Neural cell (in vitro differentiated cells): ENCODE data around the gene EGLN1. TPM values are rescaled to one million over a fixed set of nuclear protein-coding genes. Genes with fewer than 3 reads are reported as not detected.

Experiments used
- H2AFZ ChIP-seq: fragments of 200-600, 300-800 bp; sonication (generic), shearing (Covaris generic); 2 replicates; pipeline ENCODE4 v1.6.0; 2014; ENCODE audit warnings: low read depth, mild to moderate bottlenecking, antibody characterized with exemption, low read length, moderate library complexity
- H3F3A ChIP-seq: fragments of 200-600 bp; shearing (Covaris generic); 2 replicates; pipeline ENCODE4 v1.6.1; 2016; ENCODE audit warnings: mild to moderate bottlenecking, moderate library complexity, mixed read lengths, antibody characterized with exemption, low read length; ENCODE audit not compliant: insufficient read depth, poor library complexity, severe bottlenecking
- H3K27ac ChIP-seq: fragments of 200-600, 300-800 bp; sonication (generic), shearing (Covaris generic); 2 replicates; pipeline ENCODE4 v1.5.1; 2014; ENCODE audit warnings: mild to moderate bottlenecking, low read length, moderate library complexity
- H3K27me3 ChIP-seq: fragments of 300-800, 200-600 bp; sonication (generic), shearing (Covaris generic); 2 replicates; pipeline ENCODE4 v1.6.0; 2014; ENCODE audit warnings: mild to moderate bottlenecking, low read depth, low read length, moderate library complexity; ENCODE audit not compliant: insufficient read depth
- H3K36me3 ChIP-seq: fragments of 300-800, 200-600 bp; sonication (generic), shearing (Covaris generic); 2 replicates; pipeline ENCODE4 v1.5.1; 2014; ENCODE audit warnings: mild to moderate bottlenecking, antibody characterized with exemption, low read length, moderate library complexity; ENCODE audit not compliant: insufficient read depth
- H3K4me2 ChIP-seq: fragments of 300-800, 200-600 bp; sonication (generic), shearing (Covaris generic); 2 replicates; pipeline ENCODE4 v1.6.0; 2014; ENCODE audit warnings: mild to moderate bottlenecking, low read length
- H3K4me3 ChIP-seq: fragments of 300-800, 200-600 bp; sonication (generic), shearing (Covaris generic); 2 replicates; pipeline ENCODE4 v1.5.1; 2014; ENCODE audit warnings: mild to moderate bottlenecking, low read length, moderate library complexity
- H3K79me2 ChIP-seq: fragments of 200-600 bp; shearing (Covaris generic); replicated peaks from 2 replicates; pipeline ENCODE4 v1.6.0; 2014; ENCODE audit warnings: mild to moderate bottlenecking, low read length, moderate library complexity; ENCODE audit not compliant: insufficient read depth
- H3K9ac ChIP-seq: fragments of 300-800, 200-600 bp; sonication (generic), shearing (Covaris generic); 2 replicates; pipeline ENCODE4 v1.6.1; 2016; ENCODE audit warnings: mild to moderate bottlenecking, low read length, mixed read lengths
- H3K9me2 ChIP-seq: fragments of 200-600 bp; shearing (Covaris generic); 2 replicates; pipeline ENCODE4 v1.6.1; 2016; ENCODE audit warnings: mild to moderate bottlenecking, low read length, mixed read lengths; ENCODE audit not compliant: insufficient read depth
- H3K9me3 ChIP-seq: fragments of 200-600, 300-800 bp; sonication (generic), shearing (Covaris generic); 2 replicates; pipeline ENCODE4 v1.6.1; 2016; ENCODE audit warnings: mild to moderate bottlenecking, mixed run types, low read length, moderate library complexity, mixed read lengths
- H4K20me1 ChIP-seq: fragments of 200-600 bp; shearing (Covaris generic); 2 replicates; pipeline ENCODE4 v1.6.1; 2016; ENCODE audit warnings: mild to moderate bottlenecking, mixed run types; ENCODE audit not compliant: insufficient read depth
- EP300 ChIP-seq: fragments of 450-650 bp; conservative IDR thresholded peaks from 2 replicates; pipeline ENCODE4 v1.6.1; 2014; ENCODE audit warnings: antibody characterized with exemption, mild to moderate bottlenecking, moderate library complexity; ENCODE audit not compliant: poor library complexity, severe bottlenecking
- EZH2 ChIP-seq: fragments of 200-600, 300-800 bp; shearing (Covaris generic), sonication (generic); IDR thresholded peaks from 2 replicates; pipeline ENCODE4 v1.6.1; 2014; ENCODE audit warnings: antibody characterized with exemption, low read length, borderline replicate concordance, mild to moderate bottlenecking; ENCODE audit not compliant: insufficient read depth, poor library complexity, severe bottlenecking
- MXI1 ChIP-seq: fragments of 450-650 bp; conservative IDR thresholded peaks from 2 replicates; pipeline ENCODE4 v1.6.1; 2014; ENCODE audit warnings: antibody characterized with exemption, mild to moderate bottlenecking; ENCODE audit not compliant: poor library complexity, severe bottlenecking
- POLR2AphosphoS5 ChIP-seq: IDR thresholded peaks from 2 replicates; pipeline ENCODE4 v1.6.1; 2012
- RAD21 ChIP-seq: fragments of 450-650 bp; conservative IDR thresholded peaks from 2 replicates; pipeline ENCODE4 v1.6.1; 2014; ENCODE audit warnings: antibody characterized with exemption, mild to moderate bottlenecking, moderate library complexity
- SMC3 ChIP-seq: fragments of 450-650 bp; conservative IDR thresholded peaks from 2 replicates; pipeline ENCODE4 v1.6.1; 2014; ENCODE audit warnings: antibody characterized with exemption, mild to moderate bottlenecking, moderate library complexity; ENCODE audit not compliant: poor library complexity
- TAF1 ChIP-seq: IDR thresholded peaks from 2 replicates; pipeline ENCODE4 v1.6.1; 2012; ENCODE audit warnings: low read depth
- polyA plus RNA-seq: library from polyadenylated mRNA; depleted of rRNA; stranded (reverse); fragments of >200 nt; gene quantifications from 2 replicates; pipeline ENCODE4 v1.2.3, GENCODE V29; 2014
- TF ChIP-seq, protein P1 (sequence below): fragments of 450-650 bp; IDR thresholded peaks from 2 replicates; pipeline ENCODE4 v1.5.1; 2014; ENCODE audit warnings: antibody characterized with exemption, mild to moderate bottlenecking, moderate library complexity; ENCODE audit not compliant: poor library complexity, severe bottlenecking
- TF ChIP-seq, protein P2 (sequence below): IDR thresholded peaks from 2 replicates; pipeline ENCODE4 v1.6.1; 2012; ENCODE audit warnings: borderline replicate concordance

Gene EGLN1
- polyA plus RNA-seq, 1 donor from 2014 or later, result 33.2 TPM

DNA sequence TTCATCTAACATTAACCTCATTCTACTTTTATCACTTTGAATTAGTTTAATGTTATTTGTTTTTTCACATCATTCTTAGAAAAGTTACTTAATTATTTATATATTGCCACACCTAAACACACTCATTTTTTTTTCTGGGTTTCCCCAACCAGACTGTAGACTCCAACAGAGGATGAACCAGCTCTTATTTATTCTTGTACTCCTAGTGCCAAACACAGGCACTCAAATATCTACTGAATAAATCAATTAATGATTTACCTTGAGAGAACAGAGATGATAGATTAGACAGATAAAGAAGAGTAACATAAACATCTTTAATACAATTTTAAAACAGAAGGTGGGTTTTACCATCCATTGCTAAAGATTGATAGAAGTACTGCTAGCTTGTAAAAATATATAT is 35.6 kb downstream of the EGLN1 start:
- no peak for TF ChIP-seq SMC3
- TF ChIP-seq MXI1, result no peak
- TF ChIP-seq, protein P1, sequence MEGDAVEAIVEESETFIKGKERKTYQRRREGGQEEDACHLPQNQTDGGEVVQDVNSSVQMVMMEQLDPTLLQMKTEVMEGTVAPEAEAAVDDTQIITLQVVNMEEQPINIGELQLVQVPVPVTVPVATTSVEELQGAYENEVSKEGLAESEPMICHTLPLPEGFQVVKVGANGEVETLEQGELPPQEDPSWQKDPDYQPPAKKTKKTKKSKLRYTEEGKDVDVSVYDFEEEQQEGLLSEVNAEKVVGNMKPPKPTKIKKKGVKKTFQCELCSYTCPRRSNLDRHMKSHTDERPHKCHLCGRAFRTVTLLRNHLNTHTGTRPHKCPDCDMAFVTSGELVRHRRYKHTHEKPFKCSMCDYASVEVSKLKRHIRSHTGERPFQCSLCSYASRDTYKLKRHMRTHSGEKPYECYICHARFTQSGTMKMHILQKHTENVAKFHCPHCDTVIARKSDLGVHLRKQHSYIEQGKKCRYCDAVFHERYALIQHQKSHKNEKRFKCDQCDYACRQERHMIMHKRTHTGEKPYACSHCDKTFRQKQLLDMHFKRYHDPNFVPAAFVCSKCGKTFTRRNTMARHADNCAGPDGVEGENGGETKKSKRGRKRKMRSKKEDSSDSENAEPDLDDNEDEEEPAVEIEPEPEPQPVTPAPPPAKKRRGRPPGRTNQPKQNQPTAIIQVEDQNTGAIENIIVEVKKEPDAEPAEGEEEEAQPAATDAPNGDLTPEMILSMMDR, result no peak
- no peak for TF ChIP-seq EP300
- TF ChIP-seq, protein P2, sequence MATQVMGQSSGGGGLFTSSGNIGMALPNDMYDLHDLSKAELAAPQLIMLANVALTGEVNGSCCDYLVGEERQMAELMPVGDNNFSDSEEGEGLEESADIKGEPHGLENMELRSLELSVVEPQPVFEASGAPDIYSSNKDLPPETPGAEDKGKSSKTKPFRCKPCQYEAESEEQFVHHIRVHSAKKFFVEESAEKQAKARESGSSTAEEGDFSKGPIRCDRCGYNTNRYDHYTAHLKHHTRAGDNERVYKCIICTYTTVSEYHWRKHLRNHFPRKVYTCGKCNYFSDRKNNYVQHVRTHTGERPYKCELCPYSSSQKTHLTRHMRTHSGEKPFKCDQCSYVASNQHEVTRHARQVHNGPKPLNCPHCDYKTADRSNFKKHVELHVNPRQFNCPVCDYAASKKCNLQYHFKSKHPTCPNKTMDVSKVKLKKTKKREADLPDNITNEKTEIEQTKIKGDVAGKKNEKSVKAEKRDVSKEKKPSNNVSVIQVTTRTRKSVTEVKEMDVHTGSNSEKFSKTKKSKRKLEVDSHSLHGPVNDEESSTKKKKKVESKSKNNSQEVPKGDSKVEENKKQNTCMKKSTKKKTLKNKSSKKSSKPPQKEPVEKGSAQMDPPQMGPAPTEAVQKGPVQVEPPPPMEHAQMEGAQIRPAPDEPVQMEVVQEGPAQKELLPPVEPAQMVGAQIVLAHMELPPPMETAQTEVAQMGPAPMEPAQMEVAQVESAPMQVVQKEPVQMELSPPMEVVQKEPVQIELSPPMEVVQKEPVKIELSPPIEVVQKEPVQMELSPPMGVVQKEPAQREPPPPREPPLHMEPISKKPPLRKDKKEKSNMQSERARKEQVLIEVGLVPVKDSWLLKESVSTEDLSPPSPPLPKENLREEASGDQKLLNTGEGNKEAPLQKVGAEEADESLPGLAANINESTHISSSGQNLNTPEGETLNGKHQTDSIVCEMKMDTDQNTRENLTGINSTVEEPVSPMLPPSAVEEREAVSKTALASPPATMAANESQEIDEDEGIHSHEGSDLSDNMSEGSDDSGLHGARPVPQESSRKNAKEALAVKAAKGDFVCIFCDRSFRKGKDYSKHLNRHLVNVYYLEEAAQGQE, result no peak
- no peak for TF ChIP-seq POLR2AphosphoS5
- TF ChIP-seq EZH2, result no peak
- no peak for TF ChIP-seq TAF1
- TF ChIP-seq RAD21, result no peak
- Histone ChIP-seq H3K4me2 (no peak overlapping the region), H3K9ac (no peak overlapping the region), H3F3A (no peaks in the 10 kb centered on the region), H3K27me3 (no peaks in the 10 kb centered on the region), H3K4me3 (no peak overlapping the region), H3K27ac (no peak overlapping the region), H3K9me3 (no peaks in the 10 kb centered on the region), H3K36me3 (no peaks in the 10 kb centered on the region), H2AFZ (no peak overlapping the region), H3K9me2 (no peaks in the 10 kb centered on the region), H4K20me1 (no peaks in the 10 kb centered on the region), H3K79me2 (peaks cover 8% of the 10 kb centered on the region)

GRCh38 chr1:231385416-231385748 is 36.7 kb downstream of the EGLN1 start:
- no peak for TF ChIP-seq RAD21
- TF ChIP-seq, protein P1, result no peak
- no peak for TF ChIP-seq MXI1
- Histone ChIP-seq H4K20me1 (no peaks in the 10 kb centered on the region), H3K27ac (no peak overlapping the region), H3K4me3 (no peak overlapping the region), H3K79me2 (peaks cover 6% of the 10 kb centered on the region), H3K36me3 (no peaks in the 10 kb centered on the region), H3K9ac (no peak overlapping the region), H3K27me3 (no peaks in the 10 kb centered on the region), H2AFZ (no peak overlapping the region), H3K4me2 (no peak overlapping the region), H3K9me3 (no peaks in the 10 kb centered on the region), H3F3A (no peaks in the 10 kb centered on the region), H3K9me2 (no peaks in the 10 kb centered on the region)
